HG02678 (cell line): Measurements from ENCODE around the gene ESYT2.
"Not testable (repeated sequence)": the region's sequence is repeated elsewhere in the genome, so short reads cannot be mapped to it uniquely, and the experiment has no call there.

Experiments
- ATAC-seq: cut with Tn5 transposase; IDR thresholded peaks from one replicate; pipeline ENCODE4 v1.9.1; 2021; ENCODE audit warnings: mild to moderate bottlenecking, moderate library complexity; ENCODE audit not compliant: unreplicated experiment

ESYT2 gene

GRCh38 chr7:158702196-158702595 lies 127.1 kb downstream of the ESYT2 start:
- no peak for ATAC-seq

GRCh38 chr7:158700008-158700407 lies 129.3 kb downstream of the ESYT2 start:
- ATAC-seq: no peak

- no peak for ATAC-seq
These were observed 130.0 kb downstream of the ESYT2 start for GRCh38 chr7:158699341-158699740.

- ATAC-seq: no peak
These were observed 130.6 kb downstream of the ESYT2 start for GRCh38 chr7:158698657-158699195.

GRCh38 chr7:158697597-158697996 lies 131.7 kb downstream of the ESYT2 start:
- ATAC-seq: not testable (repeated sequence)

GRCh38 chr7:158695726-158696452 lies 133.4 kb downstream of the ESYT2 start:
- ATAC-seq: peak; percentile 91

GRCh38 chr7:158695056-158695455 lies 134.3 kb downstream of the ESYT2 start:
- ATAC-seq: no peak

- no peak for ATAC-seq
These were observed 134.7 kb downstream of the ESYT2 start for GRCh38 chr7:158694650-158695049.

GRCh38 chr7:158689488-158689887 lies 139.8 kb downstream of the ESYT2 start:
- no peak for ATAC-seq

- no peak for ATAC-seq
These were observed 141.9 kb downstream of the ESYT2 start for GRCh38 chr7:158687406-158687805.

GRCh38 chr7:158685693-158686092 lies 143.6 kb downstream of the ESYT2 start:
- no peak for ATAC-seq

GRCh38 chr7:158684329-158684728 lies 145.0 kb downstream of the ESYT2 start:
- ATAC-seq: no peak

- ATAC-seq: no peak
These were observed 145.8 kb downstream of the ESYT2 start for GRCh38 chr7:158683541-158683940.

GRCh38 chr7:158682456-158682855 lies 146.9 kb downstream of the ESYT2 start:
- no peak for ATAC-seq
